ENCODE measurements around the gene RAPGEF3.

DNA sequence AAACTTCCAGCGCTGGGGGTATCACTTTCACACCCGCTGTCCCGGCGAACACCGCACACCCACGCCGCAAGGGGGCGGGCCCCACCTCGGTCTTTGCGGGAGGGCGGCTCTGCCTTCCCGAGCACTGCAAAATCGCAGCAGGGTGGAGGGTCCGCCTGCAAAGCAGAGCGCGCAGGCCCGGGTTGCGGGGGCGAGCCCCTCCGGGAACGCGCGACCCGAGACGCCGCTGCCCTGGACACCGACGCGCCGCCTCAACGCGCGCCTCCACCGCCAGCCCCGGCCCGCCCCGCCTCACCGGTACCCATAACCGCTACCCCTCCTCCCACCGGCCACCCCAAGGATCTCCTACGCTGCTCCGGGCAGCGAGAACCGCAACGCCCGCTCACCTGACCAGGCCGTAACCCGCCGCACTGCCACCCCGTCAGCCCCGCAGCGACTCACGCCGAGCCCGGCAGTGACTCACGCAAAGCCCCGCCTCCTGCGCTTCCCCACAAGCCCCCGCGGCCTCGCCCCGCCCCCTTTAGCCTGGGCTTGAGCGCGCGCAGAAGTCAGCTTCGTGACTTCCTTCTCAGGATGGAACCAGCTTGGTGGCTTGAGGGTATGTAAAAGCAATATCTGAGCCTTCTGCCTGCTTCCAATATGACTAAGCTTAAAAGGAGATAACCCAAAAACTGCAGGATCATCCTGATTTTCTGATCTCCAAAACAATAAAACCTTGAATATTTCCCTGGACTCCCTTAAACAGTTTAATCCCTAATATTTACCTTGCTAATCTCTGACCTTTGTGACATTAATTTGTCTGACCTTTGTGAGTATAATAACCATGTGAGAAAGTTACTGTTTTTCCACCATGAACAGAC is 52.9 kb downstream of the RAPGEF3 start, which contains the start of gene RPAP3:
- TF ChIP-seq, protein P1, sequence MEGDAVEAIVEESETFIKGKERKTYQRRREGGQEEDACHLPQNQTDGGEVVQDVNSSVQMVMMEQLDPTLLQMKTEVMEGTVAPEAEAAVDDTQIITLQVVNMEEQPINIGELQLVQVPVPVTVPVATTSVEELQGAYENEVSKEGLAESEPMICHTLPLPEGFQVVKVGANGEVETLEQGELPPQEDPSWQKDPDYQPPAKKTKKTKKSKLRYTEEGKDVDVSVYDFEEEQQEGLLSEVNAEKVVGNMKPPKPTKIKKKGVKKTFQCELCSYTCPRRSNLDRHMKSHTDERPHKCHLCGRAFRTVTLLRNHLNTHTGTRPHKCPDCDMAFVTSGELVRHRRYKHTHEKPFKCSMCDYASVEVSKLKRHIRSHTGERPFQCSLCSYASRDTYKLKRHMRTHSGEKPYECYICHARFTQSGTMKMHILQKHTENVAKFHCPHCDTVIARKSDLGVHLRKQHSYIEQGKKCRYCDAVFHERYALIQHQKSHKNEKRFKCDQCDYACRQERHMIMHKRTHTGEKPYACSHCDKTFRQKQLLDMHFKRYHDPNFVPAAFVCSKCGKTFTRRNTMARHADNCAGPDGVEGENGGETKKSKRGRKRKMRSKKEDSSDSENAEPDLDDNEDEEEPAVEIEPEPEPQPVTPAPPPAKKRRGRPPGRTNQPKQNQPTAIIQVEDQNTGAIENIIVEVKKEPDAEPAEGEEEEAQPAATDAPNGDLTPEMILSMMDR (IDR thresholded peaks at IDR 0.05), result peak; percentile 47 to 85 (median 76)
- TF ChIP-seq POLR2AphosphoS5 (IDR thresholded peaks at IDR 0.05) (peak; percentile 94 to 97), EP300 (IDR thresholded peaks at IDR 0.05) (no peak), POLR2A (IDR thresholded peaks at IDR 0.05) (peak in 3 of 4 donors; percentile 55 to 86 (median 72))

Measured in upper lobe of left lung (tissue), 4 donors.